ENCODE results near the gene PLCH1. TPM values are rescaled to one million over a fixed set of nuclear protein-coding genes. Genes with fewer than 3 reads are reported as not detected.

PLCH1 gene
- total and polyA plus RNA-seq, 4 donors = 0.03 to 1.0 (median 0.22) TPM

GRCh38 chr3:155605571-155605970 lies 139.3 kb downstream of the PLCH1 start:
- Histone ChIP-seq H3K9me3 (ENCODE audit: control insufficient read depth in 4 of 4, low read length in 3 of 4) (no peaks in the 10 kb centered on the region), H3K9ac (ENCODE audit: low read depth in 1 of 2, low read length in 2 of 2) (no peak overlapping the region), H3K36me3 (ENCODE audit: control insufficient read depth in 4 of 4, insufficient read depth in 3 of 4, low read depth in 1 of 4, low read length in 3 of 4) (no peaks in the 10 kb centered on the region), H3K27ac (ENCODE audit: low read depth in 1 of 2, low read length in 2 of 2) (peak overlapping the region; percentile 44 to 48), H3K4me3 (ENCODE audit: low read depth in 1 of 3, low read length in 3 of 3) (no peak overlapping the region), H3K27me3 (ENCODE audit: control insufficient read depth in 4 of 4, insufficient read depth in 4 of 4, low read length in 3 of 4) (no peaks in the 10 kb centered on the region), H3K4me1 (ENCODE audit: control insufficient read depth in 4 of 4, insufficient read depth in 4 of 4, low read length in 3 of 4) (peaks cover 0 to 13% (median 4%) of the 10 kb centered on the region in 4 donors)
- TF ChIP-seq ATF3 (IDR thresholded peaks at IDR 0.05) (peak; percentile 33), GABPA (IDR thresholded peaks at IDR 0.05 in 1 of 2, conservative IDR thresholded peaks at IDR 0.05 in 1 of 2) (peak; percentile 7 to 66), SP1 (IDR thresholded peaks at IDR 0.05) (peak; percentile 95), HNF4G (IDR thresholded peaks at IDR 0.05) (peak; percentile 85), YY1 (IDR thresholded peaks at IDR 0.05) (peak; percentile 98), NR2F2 (IDR thresholded peaks at IDR 0.05) (peak; percentile 74), MAX (IDR thresholded peaks at IDR 0.05) (peak; percentile 84), RXRA (IDR thresholded peaks at IDR 0.05) (peak; percentile 86 to 90), JUND (IDR thresholded peaks at IDR 0.05) (peak; percentile 53 to 71), TAF1 (conservative IDR thresholded peaks at IDR 0.05) (no peak), FOXA2 (IDR thresholded peaks at IDR 0.05) (peak; percentile 49), REST (IDR thresholded peaks at IDR 0.05) (peak; percentile 69), EGR1 (IDR thresholded peaks at IDR 0.05; ENCODE audit: low read depth in 2 of 2) (peak in 1 of 2 donors; percentile 45), RAD21 (IDR thresholded peaks at IDR 0.05) (peak; percentile 57 to 64), HNF4A (conservative IDR thresholded peaks at IDR 0.05) (peak; percentile 94 to 95), FOXA1 (IDR thresholded peaks at IDR 0.05) (peak; percentile 39)
- TF ChIP-seq, protein P1, sequence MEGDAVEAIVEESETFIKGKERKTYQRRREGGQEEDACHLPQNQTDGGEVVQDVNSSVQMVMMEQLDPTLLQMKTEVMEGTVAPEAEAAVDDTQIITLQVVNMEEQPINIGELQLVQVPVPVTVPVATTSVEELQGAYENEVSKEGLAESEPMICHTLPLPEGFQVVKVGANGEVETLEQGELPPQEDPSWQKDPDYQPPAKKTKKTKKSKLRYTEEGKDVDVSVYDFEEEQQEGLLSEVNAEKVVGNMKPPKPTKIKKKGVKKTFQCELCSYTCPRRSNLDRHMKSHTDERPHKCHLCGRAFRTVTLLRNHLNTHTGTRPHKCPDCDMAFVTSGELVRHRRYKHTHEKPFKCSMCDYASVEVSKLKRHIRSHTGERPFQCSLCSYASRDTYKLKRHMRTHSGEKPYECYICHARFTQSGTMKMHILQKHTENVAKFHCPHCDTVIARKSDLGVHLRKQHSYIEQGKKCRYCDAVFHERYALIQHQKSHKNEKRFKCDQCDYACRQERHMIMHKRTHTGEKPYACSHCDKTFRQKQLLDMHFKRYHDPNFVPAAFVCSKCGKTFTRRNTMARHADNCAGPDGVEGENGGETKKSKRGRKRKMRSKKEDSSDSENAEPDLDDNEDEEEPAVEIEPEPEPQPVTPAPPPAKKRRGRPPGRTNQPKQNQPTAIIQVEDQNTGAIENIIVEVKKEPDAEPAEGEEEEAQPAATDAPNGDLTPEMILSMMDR (IDR thresholded peaks at IDR 0.05; ENCODE audit: low read depth, low read length, missing input control) = no peak
- TF ChIP-seq, protein P2, sequence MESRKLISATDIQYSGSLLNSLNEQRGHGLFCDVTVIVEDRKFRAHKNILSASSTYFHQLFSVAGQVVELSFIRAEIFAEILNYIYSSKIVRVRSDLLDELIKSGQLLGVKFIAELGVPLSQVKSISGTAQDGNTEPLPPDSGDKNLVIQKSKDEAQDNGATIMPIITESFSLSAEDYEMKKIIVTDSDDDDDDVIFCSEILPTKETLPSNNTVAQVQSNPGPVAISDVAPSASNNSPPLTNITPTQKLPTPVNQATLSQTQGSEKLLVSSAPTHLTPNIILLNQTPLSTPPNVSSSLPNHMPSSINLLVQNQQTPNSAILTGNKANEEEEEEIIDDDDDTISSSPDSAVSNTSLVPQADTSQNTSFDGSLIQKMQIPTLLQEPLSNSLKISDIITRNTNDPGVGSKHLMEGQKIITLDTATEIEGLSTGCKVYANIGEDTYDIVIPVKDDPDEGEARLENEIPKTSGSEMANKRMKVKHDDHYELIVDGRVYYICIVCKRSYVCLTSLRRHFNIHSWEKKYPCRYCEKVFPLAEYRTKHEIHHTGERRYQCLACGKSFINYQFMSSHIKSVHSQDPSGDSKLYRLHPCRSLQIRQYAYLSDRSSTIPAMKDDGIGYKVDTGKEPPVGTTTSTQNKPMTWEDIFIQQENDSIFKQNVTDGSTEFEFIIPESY (IDR thresholded peaks at IDR 0.05) = peak; percentile 89
- 27% methylated on average over 5 of the region's 5 CpGs for WGBS
- DNase-seq (ENCODE audit: low spot score) = no peak
